ENCODE measurements around the gene THAP8.

Gene THAP8

GRCh38 chr19:36054119-36054732, at the start of gene THAP8:
TSS of gene THAP8 (minus strand) at chr19:36054285. CDS start at chr19:36054217, 68 bp downstream.
- peak; percentile 95 to 100 (median 99) for DNase-seq

DNA sequence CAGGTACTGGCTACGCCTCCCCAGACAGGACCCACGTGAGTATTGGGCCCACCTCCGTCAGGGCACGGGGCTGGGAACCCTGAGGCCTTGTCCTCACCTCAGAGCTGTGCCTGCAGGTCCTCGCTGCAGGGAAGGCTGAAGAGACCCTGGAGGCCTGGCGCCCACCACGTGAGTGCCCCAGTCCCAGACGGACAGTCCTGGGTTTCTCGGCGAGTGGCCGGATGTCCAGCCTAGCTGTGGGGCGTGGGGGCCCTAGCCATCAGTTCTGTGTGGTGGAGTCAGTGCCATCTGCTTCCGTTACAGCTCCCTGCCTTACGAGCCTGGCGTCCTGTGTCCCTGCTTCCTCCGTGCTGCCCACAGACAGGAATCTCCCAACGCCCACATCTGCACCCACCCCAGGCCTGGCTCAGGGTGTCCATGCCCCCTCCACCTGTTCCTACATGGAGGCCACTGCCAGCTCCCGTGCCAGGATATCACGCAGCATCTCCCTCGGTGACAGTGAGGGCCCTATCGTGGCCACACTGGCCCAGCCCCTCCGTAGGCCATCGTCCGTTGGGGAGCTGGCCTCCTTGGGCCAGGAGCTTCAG, 49.0 kb upstream of the THAP8 start:
- DNase-seq, result no peak

GRCh38 chr19:36101550-36102327, 47.7 kb upstream of the THAP8 start:
- no peak for DNase-seq

DNA sequence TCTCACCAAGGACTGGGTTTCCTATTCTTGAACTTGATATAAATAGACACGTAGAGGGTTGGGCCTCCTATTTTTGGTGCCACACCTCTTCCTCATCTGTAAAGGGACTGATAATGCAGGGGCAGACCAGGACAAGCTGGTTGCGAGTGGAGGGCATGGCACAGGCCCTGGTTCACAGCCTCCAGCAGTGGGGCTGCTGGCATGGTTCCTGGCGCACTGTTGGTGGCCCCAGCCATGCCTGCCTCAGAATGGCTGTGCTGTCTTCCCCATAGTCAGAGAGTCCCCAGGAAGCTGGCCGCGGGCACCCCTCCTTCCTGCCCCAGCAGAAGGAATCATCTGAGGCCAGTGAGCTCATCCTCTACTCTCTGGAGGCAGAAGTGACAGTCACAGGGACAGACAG, 46.4 kb upstream of the THAP8 start:
- DNase-seq, result peak in 3 of 14 donors; percentile 26 to 76 (median 30)

GRCh38 chr19:36099166-36099785, 45.2 kb upstream of the THAP8 start:
- DNase-seq, result peak in 1 of 14 donors; percentile 83

DNA sequence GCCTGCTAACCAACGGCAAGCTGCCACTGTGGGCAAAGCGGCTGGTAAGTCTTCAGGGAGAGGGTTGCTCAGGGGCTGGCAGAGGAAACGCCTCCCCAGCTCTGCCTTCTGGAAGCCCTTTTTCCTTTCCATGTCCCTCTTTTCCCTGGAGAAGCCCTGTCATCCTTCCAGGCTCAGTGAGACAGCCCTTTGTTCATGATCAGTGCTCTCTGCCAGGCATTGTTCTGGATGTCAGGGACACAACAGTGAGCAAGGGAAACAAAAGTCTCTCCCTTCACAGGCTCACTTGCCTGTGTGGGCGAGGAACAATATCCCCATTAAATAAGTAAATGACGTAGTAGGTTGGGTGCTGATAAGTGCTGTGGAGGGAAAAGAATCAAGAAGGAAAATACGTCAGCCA, 43.0 kb upstream of the THAP8 start:
- peak in 12 of 14 donors; percentile 25 to 86 (median 73) for DNase-seq

DNA sequence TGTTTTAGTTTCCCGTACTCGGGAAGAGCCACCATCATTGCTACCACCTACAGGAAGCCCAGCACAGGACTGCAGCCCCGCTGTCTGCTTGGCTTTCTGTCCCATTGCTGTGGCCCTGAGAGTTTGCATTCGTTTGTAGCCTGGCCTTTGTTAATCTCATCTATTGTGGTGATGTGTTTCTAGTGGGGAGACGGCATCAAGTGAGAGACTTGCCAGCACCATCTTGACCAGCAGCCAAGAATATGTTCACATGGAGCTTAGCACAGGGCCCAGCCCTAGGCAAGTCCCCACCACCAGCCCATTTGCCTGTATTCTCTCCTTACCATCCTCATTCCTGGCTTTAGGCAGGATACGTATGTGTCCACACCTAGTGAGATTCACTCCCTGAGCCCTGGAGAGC, 39.6 kb upstream of the THAP8 start:
- DNase-seq, result peak in 5 of 14 donors; percentile 6 to 47 (median 13)

- peak in 1 of 14 donors; percentile 47 for DNase-seq
Measured at GRCh38 chr19:36093146-36093662, 39.1 kb upstream of the THAP8 start.

DNA sequence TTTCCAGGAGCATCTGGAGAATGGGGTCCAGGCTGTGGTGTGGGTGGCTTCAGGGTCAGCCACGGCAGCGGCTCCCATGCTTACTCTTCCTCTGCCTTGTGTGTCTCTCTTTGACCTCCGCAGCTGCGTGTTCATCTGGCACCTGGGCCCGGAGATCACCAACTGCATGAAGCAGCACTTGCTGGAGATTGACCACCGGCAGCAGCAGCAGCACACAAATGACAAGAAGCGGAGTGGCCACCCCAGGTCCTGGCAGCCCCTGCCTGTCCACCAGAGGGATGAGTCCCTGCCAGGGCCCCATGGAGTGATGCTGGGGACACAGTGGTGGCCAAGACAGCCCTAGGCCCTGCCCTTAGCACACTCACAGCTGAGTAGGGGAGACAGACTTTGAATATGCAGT, 38.5 kb upstream of the THAP8 start:
- peak in 1 of 14 donors; percentile 5 for DNase-seq

GRCh38 chr19:36090910-36091695, 37.0 kb upstream of the THAP8 start:
- no peak for DNase-seq

DNA sequence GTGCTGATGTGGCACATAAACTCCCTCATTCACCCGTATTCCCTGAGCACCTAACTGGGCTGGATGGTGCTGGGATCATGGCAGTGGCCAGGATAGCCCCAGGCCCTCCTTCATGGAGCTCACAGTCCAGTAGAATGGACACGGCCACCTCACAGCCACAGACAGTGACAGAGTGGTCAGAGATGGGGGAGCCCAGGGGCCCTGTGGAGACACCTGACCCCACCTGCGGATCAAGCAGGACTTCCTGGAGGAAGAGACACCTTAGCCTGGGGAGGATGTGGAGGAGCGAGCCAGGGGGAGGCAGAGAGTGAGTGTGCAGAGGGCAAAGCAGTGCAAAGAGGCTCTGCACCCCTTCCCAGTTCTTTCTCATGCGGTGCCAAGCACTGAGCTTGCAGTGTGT, 35.8 kb upstream of the THAP8 start:
- DNase-seq, result no peak

DNA sequence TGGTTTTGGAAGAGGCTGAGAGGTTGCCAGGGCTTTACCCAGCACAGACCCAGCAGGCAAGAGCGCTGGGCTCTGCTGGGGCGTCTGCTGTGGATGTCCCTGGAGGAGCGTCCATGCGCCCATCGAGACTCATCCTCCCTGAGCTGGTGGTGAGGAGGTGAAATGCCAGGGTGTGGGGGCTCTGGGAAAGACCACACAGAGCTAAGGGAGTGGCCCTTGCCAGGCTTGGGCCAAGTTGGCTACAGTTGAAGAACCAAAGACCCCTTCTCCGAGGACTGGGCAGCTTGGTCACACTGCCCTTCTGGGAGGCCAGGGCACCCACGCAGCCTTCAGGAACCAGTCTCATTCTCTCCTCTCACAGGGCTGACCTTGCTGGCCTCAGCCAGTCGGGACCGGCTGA, 32.2 kb upstream of the THAP8 start:
- no peak for DNase-seq

GRCh38 chr19:36084231-36085009, 30.3 kb upstream of the THAP8 start:
- DNase-seq, result no peak

DNA sequence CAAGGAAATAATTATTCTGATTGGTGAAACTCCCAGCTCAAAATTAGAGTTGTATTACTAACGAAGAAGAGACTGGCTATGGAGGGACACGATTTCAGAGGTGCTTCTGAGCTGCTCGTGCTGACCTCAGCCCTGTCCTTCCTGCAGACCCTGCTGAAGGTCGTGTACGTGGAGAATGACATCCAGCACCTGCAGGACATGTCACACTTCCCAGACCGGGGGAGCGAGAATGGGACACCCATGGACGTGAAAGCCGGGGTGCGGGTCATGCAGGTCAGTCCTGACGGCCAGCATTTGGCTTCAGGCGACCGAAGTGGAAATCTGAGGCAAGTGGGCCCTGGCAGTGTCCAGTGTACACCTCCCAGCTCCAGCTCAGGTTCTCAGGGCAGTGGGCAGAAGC, 28.8 kb upstream of the THAP8 start:
- DNase-seq, result no peak

GRCh38 chr19:36081894-36082293, 27.8 kb upstream of the THAP8 start:
- DNase-seq, result no peak

DNA sequence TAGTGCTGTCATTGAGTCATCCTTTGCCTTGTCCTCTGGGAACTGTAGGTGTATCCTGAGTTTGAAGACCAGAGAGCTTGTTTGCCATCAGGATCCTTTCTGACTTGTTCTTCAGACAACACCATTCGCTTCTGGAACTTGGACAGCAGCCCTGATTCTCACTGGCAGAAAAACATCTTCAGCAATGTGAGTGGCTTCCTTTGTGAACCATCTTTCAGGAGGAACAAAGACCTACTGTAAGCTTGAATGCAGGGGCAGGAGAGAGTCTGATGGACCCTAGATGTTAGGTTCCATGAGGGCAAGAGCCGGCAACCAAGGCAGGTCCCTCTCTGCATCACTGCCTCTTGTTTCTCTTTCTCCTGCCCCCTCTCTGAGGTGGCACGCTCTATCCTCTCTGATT, 27.3 kb upstream of the THAP8 start:
- DNase-seq, result peak in 8 of 14 donors; percentile 7 to 49 (median 32)

- DNase-seq, result no peak
Measured at GRCh38 chr19:36079389-36079945, 25.4 kb upstream of the THAP8 start.

- no peak for DNase-seq
Measured at GRCh38 chr19:36073121-36073876, 19.2 kb upstream of the THAP8 start.

DNA sequence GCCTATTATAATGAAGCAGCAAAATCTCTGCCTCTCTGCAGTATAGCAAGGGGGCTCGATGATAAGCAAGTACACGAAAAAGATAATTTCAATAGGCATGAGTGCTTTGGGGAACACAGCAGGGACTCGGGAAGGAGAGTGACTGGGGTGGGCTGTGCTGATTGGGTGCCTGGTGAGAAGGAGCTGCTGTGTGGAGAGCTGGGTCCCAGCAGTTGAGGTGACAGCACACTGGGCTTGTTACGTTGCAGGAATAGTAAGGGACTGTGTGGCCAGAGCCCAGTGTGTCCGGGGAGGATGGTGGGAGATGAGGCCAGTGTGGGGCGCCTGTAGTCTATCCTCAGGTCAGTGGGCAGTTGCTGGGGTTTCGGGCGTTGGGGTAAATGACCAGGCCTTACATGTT, 18.0 kb upstream of the THAP8 start:
- no peak for DNase-seq
